ENCODE results near the gene ACKR2.

ACKR2 gene

DNA sequence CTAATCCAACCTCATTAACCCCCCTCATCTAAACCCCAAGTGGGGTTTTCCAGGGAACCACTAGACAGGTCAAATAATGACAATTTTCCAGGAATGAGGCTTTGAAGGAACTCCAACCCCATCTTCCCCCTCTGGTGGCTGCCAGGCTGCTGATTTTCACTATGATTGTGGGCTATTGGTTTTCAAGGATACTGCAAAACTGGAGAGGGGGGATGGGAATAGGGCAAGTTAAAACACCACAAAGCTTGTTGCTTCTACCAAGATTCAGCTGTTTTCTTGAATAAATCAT is 86.3 kb downstream of the ACKR2 start:
- Histone ChIP-seq H3K4me3 (ENCODE audit: low read depth, low read length) (no peak overlapping the region), H3K9me3 (ENCODE audit: control insufficient read depth, insufficient read depth, low read depth, low read length) (no peaks in the 10 kb centered on the region), H3K36me3 (ENCODE audit: control insufficient read depth in 2 of 2, insufficient read depth in 1 of 2, low read length in 2 of 2) (no peaks in the 10 kb centered on the region), H3K27ac (ENCODE audit: extremely low read depth, low read depth, low read length) (no peak overlapping the region), H3K4me1 (ENCODE audit: control insufficient read depth, insufficient read depth, low read length) (no peaks in the 10 kb centered on the region)
- peak; percentile 21; the same call in 1 of the 2 replicates for TF ChIP-seq GLIS1 (tag by site-specific recombination; IDR thresholded peaks at IDR 0.05)
- TF ChIP-seq, protein P1, sequence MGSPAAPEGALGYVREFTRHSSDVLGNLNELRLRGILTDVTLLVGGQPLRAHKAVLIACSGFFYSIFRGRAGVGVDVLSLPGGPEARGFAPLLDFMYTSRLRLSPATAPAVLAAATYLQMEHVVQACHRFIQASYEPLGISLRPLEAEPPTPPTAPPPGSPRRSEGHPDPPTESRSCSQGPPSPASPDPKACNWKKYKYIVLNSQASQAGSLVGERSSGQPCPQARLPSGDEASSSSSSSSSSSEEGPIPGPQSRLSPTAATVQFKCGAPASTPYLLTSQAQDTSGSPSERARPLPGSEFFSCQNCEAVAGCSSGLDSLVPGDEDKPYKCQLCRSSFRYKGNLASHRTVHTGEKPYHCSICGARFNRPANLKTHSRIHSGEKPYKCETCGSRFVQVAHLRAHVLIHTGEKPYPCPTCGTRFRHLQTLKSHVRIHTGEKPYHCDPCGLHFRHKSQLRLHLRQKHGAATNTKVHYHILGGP (tag by site-specific recombination; IDR thresholded peaks at IDR 0.05): 0 out of 2 replicates have a peak, but pooled peaks have one; percentile 17
- TF ChIP-seq, protein P2, sequence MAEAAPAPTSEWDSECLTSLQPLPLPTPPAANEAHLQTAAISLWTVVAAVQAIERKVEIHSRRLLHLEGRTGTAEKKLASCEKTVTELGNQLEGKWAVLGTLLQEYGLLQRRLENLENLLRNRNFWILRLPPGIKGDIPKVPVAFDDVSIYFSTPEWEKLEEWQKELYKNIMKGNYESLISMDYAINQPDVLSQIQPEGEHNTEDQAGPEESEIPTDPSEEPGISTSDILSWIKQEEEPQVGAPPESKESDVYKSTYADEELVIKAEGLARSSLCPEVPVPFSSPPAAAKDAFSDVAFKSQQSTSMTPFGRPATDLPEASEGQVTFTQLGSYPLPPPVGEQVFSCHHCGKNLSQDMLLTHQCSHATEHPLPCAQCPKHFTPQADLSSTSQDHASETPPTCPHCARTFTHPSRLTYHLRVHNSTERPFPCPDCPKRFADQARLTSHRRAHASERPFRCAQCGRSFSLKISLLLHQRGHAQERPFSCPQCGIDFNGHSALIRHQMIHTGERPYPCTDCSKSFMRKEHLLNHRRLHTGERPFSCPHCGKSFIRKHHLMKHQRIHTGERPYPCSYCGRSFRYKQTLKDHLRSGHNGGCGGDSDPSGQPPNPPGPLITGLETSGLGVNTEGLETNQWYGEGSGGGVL (tag by site-specific recombination; IDR thresholded peaks at IDR 0.05): 0 out of 2 replicates have a peak, but pooled peaks have one; percentile 0
- TF ChIP-seq KLF16 (tag by site-specific recombination; IDR thresholded peaks at IDR 0.05): no peak
- TF ChIP-seq, protein P3, sequence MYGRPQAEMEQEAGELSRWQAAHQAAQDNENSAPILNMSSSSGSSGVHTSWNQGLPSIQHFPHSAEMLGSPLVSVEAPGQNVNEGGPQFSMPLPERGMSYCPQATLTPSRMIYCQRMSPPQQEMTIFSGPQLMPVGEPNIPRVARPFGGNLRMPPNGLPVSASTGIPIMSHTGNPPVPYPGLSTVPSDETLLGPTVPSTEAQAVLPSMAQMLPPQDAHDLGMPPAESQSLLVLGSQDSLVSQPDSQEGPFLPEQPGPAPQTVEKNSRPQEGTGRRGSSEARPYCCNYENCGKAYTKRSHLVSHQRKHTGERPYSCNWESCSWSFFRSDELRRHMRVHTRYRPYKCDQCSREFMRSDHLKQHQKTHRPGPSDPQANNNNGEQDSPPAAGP (tag by site-specific recombination; IDR thresholded peaks at IDR 0.05): 0 out of 2 replicates have a peak, but pooled peaks have one; percentile 1
- TF ChIP-seq ZNF416 (tag by site-specific recombination; IDR thresholded peaks at IDR 0.05): no peak
- ChIA-PET CTCF (no interaction called here), POLR2A (no interaction called here)

DNA sequence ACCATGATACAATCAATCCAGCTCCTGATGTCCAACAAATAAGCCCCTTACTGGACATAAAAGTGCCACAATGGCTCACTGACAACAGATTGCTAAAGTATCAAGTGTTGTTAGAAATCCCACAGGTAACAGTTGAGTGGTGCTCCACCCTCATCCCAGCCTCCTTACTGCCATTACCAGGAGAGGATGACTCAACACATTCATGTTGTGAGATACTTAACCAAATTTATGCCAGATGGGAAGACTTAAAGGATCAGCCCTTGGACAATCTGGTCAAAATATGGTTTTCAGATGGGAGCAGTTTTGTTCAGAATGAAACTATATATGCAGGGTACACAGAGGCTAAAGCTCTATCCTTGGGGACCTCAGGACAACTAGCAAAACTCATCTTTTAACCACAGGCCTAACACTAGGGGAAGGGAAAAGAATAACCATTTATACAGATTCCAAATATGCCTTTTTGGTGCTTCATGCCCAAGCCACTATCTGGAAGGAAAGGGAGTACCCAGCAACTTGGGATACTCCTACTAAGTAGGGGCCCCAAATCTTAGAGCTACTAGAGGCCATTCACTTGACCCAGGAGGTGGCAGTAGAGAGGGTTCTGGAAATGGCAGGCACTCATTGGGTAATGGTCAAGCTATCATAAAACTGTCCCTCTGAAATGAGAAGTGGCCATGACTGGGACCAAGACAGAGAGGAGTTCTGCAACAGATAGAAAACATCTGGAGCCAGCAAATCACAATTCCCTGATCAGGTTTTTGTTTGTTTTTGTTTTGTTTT is 89.8 kb downstream of the ACKR2 start:
- POLR2A ChIA-PET: no interaction called here
- CTCF ChIA-PET: no interaction called here

More for the DNA sequence above, 89.8 kb downstream of the ACKR2 start:
- H3K9me3 ChIP-seq (ENCODE audit: control insufficient read depth, insufficient read depth, low read depth, low read length): no peaks in the 10 kb centered on the region
- no peaks in the 10 kb centered on the region for H3K36me3 ChIP-seq (ENCODE audit: control insufficient read depth in 2 of 2, insufficient read depth in 1 of 2, low read length in 2 of 2)
- TF ChIP-seq ZNF174 (tag by site-specific recombination; IDR thresholded peaks at IDR 0.05) (no peak), ZNF138 (tag by site-specific recombination; IDR thresholded peaks at IDR 0.05; ENCODE audit: borderline replicate concordance) (no peak), GLIS2 (tag by site-specific recombination; IDR thresholded peaks at IDR 0.05) (no peak), ZNF155 (tag by site-specific recombination; IDR thresholded peaks at IDR 0.05) (no peak), ZFHX2 (tag by site-specific recombination; conservative IDR thresholded peaks at IDR 0.05) (no peak), ZNF175 (tag by site-specific recombination; IDR thresholded peaks at IDR 0.05) (no peak), ZSCAN16 (tag by site-specific recombination; IDR thresholded peaks at IDR 0.05) (no peak), SP7 (tag by site-specific recombination; IDR thresholded peaks at IDR 0.05) (no peak)
- TF ChIP-seq, protein P4, sequence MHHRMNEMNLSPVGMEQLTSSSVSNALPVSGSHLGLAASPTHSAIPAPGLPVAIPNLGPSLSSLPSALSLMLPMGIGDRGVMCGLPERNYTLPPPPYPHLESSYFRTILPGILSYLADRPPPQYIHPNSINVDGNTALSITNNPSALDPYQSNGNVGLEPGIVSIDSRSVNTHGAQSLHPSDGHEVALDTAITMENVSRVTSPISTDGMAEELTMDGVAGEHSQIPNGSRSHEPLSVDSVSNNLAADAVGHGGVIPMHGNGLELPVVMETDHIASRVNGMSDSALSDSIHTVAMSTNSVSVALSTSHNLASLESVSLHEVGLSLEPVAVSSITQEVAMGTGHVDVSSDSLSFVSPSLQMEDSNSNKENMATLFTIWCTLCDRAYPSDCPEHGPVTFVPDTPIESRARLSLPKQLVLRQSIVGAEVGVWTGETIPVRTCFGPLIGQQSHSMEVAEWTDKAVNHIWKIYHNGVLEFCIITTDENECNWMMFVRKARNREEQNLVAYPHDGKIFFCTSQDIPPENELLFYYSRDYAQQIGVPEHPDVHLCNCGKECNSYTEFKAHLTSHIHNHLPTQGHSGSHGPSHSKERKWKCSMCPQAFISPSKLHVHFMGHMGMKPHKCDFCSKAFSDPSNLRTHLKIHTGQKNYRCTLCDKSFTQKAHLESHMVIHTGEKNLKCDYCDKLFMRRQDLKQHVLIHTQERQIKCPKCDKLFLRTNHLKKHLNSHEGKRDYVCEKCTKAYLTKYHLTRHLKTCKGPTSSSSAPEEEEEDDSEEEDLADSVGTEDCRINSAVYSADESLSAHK (tag by site-specific recombination; IDR thresholded peaks at IDR 0.05): no peak
- TF ChIP-seq, protein P2 (tag by site-specific recombination; IDR thresholded peaks at IDR 0.05): no peak
- H3K4me1 ChIP-seq (ENCODE audit: control insufficient read depth, insufficient read depth, low read length): no peaks in the 10 kb centered on the region
- no peak overlapping the region for H3K4me3 ChIP-seq (ENCODE audit: low read depth, low read length)
- H3K27ac ChIP-seq (ENCODE audit: extremely low read depth, low read depth, low read length): no peak overlapping the region

Data from HEK293 (cell line).